ENCODE measurements around the gene CCDC85C. TPM values are rescaled to one million over a fixed set of nuclear protein-coding genes. Genes with fewer than 3 reads are reported as not detected.
A peak's percentile ranks its signal among the peaks of the same experiment; 100 is the strongest.

Gene CCDC85C
- total and polyA plus RNA-seq, 4 donors = 4.0 to 23.9 (median 9.6) TPM

GRCh38 chr14:99463974-99464373, 140.0 kb downstream of the CCDC85C start:
- WGBS = 95% methylated on average over 4 of the region's 4 CpGs
- Histone ChIP-seq H3K4me1 (ENCODE audit: control insufficient read depth in 4 of 4, insufficient read depth in 4 of 4, low read length in 3 of 4) (peaks cover 5 to 10% (median 8%) of the 10 kb centered on the region in 4 donors), H3K27me3 (ENCODE audit: control insufficient read depth in 4 of 4, insufficient read depth in 4 of 4, low read length in 3 of 4) (no peaks in the 10 kb centered on the region), H3K9me3 (ENCODE audit: control insufficient read depth in 4 of 4, low read length in 3 of 4) (no peaks in the 10 kb centered on the region), H3K9ac (ENCODE audit: low read depth in 1 of 2, low read length in 2 of 2) (no peak overlapping the region), H3K27ac (ENCODE audit: low read depth in 1 of 2, low read length in 2 of 2) (no peak overlapping the region), H3K36me3 (ENCODE audit: control insufficient read depth in 4 of 4, insufficient read depth in 3 of 4, low read depth in 1 of 4, low read length in 3 of 4) (peaks cover 8 to 34% (median 18%) of the 10 kb centered on the region in 4 donors), H3K4me3 (ENCODE audit: low read depth in 1 of 3, low read length in 3 of 3) (no peak overlapping the region)
- no peak for TF ChIP-seq RAD21 (IDR thresholded peaks at IDR 0.05)
- no peak for TF ChIP-seq YY1 (IDR thresholded peaks at IDR 0.05)
- TF ChIP-seq GABPA (IDR thresholded peaks at IDR 0.05 in 1 of 2, conservative IDR thresholded peaks at IDR 0.05 in 1 of 2) = no peak
- no peak for TF ChIP-seq CTCF (IDR thresholded peaks at IDR 0.05; ENCODE audit: low read depth, low read length, missing input control)
- TF ChIP-seq TAF1 (conservative IDR thresholded peaks at IDR 0.05) = no peak
- DNase-seq (ENCODE audit: low spot score) = no peak

- no peak for DNase-seq (ENCODE audit: low spot score)
- Histone ChIP-seq H3K27me3 (ENCODE audit: control insufficient read depth in 4 of 4, insufficient read depth in 4 of 4, low read length in 3 of 4) (no peaks in the 10 kb centered on the region), H3K9me3 (ENCODE audit: control insufficient read depth in 4 of 4, low read length in 3 of 4) (no peaks in the 10 kb centered on the region), H3K4me3 (ENCODE audit: low read depth in 1 of 3, low read length in 3 of 3) (no peak overlapping the region), H3K36me3 (ENCODE audit: control insufficient read depth in 4 of 4, insufficient read depth in 3 of 4, low read depth in 1 of 4, low read length in 3 of 4) (peaks cover 11 to 42% (median 26%) of the 10 kb centered on the region in 4 donors), H3K4me1 (ENCODE audit: control insufficient read depth in 4 of 4, insufficient read depth in 4 of 4, low read length in 3 of 4) (peaks cover 3 to 8% (median 7%) of the 10 kb centered on the region in 4 donors), H3K9ac (ENCODE audit: low read depth in 1 of 2, low read length in 2 of 2) (no peak overlapping the region), H3K27ac (ENCODE audit: low read depth in 1 of 2, low read length in 2 of 2) (no peak overlapping the region)
- TF ChIP-seq HNF4A (conservative IDR thresholded peaks at IDR 0.05) (no peak), ZBTB33 (IDR thresholded peaks at IDR 0.05) (no peak), HNF4G (IDR thresholded peaks at IDR 0.05) (no peak), FOXA1 (IDR thresholded peaks at IDR 0.05) (no peak), GABPA (IDR thresholded peaks at IDR 0.05 in 1 of 2, conservative IDR thresholded peaks at IDR 0.05 in 1 of 2) (no peak), NR2F2 (IDR thresholded peaks at IDR 0.05) (no peak), EGR1 (IDR thresholded peaks at IDR 0.05; ENCODE audit: low read depth in 2 of 2) (no peak), FOXA2 (IDR thresholded peaks at IDR 0.05) (no peak), RAD21 (IDR thresholded peaks at IDR 0.05) (no peak)
- 62% methylated on average over 6 of the region's 6 CpGs for WGBS
These were observed 141.8 kb downstream of the CCDC85C start for GRCh38 chr14:99462210-99462609.

GRCh38 chr14:99461411-99462085, 142.5 kb downstream of the CCDC85C start:
- peaks cover 11 to 49% (median 33%) of the 10 kb centered on the region in 4 donors for H3K36me3 ChIP-seq (ENCODE audit: control insufficient read depth in 4 of 4, insufficient read depth in 3 of 4, low read depth in 1 of 4, low read length in 3 of 4)
- no peak overlapping the region for H3K4me3 ChIP-seq (ENCODE audit: low read depth in 1 of 3, low read length in 3 of 3)
- no peak overlapping the region for H3K9ac ChIP-seq (ENCODE audit: low read depth in 1 of 2, low read length in 2 of 2)
- TF ChIP-seq HNF4A (conservative IDR thresholded peaks at IDR 0.05) (peak in 1 of 2 donors; percentile 23), EGR1 (IDR thresholded peaks at IDR 0.05; ENCODE audit: low read depth in 2 of 2) (no peak), TAF1 (conservative IDR thresholded peaks at IDR 0.05) (no peak), FOXA2 (IDR thresholded peaks at IDR 0.05) (peak; percentile 60), ZBTB33 (IDR thresholded peaks at IDR 0.05) (no peak)
- H3K27ac ChIP-seq (ENCODE audit: low read depth in 1 of 2, low read length in 2 of 2) = no peak overlapping the region
- no peaks in the 10 kb centered on the region for H3K9me3 ChIP-seq (ENCODE audit: control insufficient read depth in 4 of 4, low read length in 3 of 4)
- no peaks in the 10 kb centered on the region for H3K27me3 ChIP-seq (ENCODE audit: control insufficient read depth in 4 of 4, insufficient read depth in 4 of 4, low read length in 3 of 4)
- DNase-seq (ENCODE audit: low spot score) = no peak
- 70% methylated on average over 5 of the region's 5 CpGs for WGBS
- H3K4me1 ChIP-seq (ENCODE audit: control insufficient read depth in 4 of 4, insufficient read depth in 4 of 4, low read length in 3 of 4) = peaks cover 3 to 8% (median 7%) of the 10 kb centered on the region in 4 donors

Data from liver (tissue), 9 donors.